Measurements from ENCODE around the gene COA1. TPM values are rescaled to one million over a fixed set of nuclear protein-coding genes. Genes with fewer than 3 reads are reported as not detected.

COA1 gene
- total and polyA plus RNA-seq, 9 of the 15 experiments (the other 6 are each of a cell fraction or from before 2014, with no cell fraction given), result 98.9 to 463 (median 181) TPM

DNA sequence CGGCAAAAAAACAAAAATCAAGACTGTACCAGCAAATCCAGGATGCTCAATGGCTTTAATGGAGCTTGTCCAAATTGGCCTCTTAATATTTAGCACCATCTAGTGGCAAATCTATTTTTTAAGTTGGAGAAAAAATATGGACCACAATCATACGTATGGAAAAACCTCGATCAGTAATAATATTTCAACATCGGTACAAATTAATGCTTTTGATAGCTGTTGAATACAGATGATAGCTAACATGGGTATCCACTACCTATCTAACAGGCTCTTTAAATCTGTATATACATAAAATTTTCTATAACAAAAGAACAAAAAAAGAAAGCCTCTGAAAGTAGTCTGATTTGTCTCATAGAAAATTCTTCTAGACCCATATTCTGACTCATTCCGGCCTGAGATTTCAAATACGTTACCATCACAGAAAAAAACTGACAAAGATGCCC, 29.2 kb downstream of the COA1 start:
- Histone ChIP-seq H4K20me1 (replicated peaks; ENCODE audit: control insufficient read depth, insufficient read depth, low read length) (peaks cover 3% of the 10 kb centered on the region; the same call in 1 of the 2 replicates), H3K4me1 (replicated peaks in 1 of 2; ENCODE audit: control insufficient read depth in 2 of 2, insufficient read depth in 2 of 2, low read length in 2 of 2) (no peaks in the 10 kb centered on the region), H3K4me2 (ENCODE audit: insufficient read depth, low read length) (no peak overlapping the region), H3K79me2 (ENCODE audit: control insufficient read depth, insufficient read depth, low read length) (peaks cover 80% of the 10 kb centered on the region), H3K4me3 (no peak overlapping the region), H2AFZ (ENCODE audit: low read depth, low read length) (no peak overlapping the region), H3K9me1 (ENCODE audit: control insufficient read depth, insufficient read depth, low read length) (no peaks in the 10 kb centered on the region), H3K9ac (ENCODE audit: insufficient read depth in 1 of 2, low read depth in 2 of 2, low read length in 2 of 2) (no peak overlapping the region), H3K27me3 (ENCODE audit: control insufficient read depth in 2 of 2, insufficient read depth in 2 of 2, low read length in 2 of 2) (no peaks in the 10 kb centered on the region), H3K27ac (ENCODE audit: extremely low read depth, low read depth, low read length) (no peak overlapping the region), H3K36me3 (ENCODE audit: control insufficient read depth, insufficient read depth, low read length) (peaks cover 3% of the 10 kb centered on the region; the same call in 1 of the 3 replicates), H3K9me3 (replicated peaks; ENCODE audit: control insufficient read depth, insufficient read depth, low read depth, low read length) (no peaks in the 10 kb centered on the region)
- peak; percentile 61 for FAIRE-seq
- in situ Hi-C loops (cut with MboI), result no loop called here
- 21% methylated on average over 6 of the region's 6 CpGs for WGBS (ENCODE audit: insufficient coverage, low coverage, missing lambda C conversion rate)
- CTCF ChIA-PET (ENCODE audit: low intra/inter-chr PET ratio), result interaction anchor here (0.6 to 3.3 kb wide), 6 partner anchors 29 to 244 kb away, joined by 3 to 22 read pairs (median 4); partner anchors contain the start of genes BLVRA and STK17A
- no TSS peak for BruUV-seq (replicated peaks)
- POLR2A ChIA-PET, result interaction anchor here (0.5 to 1.5 kb wide), 6 partner anchors 11 to 558 kb away, joined by 3 to 7 read pairs (median 3); partner anchors contain the start of gene STK17A
- peak in 2 of 4 experiments; percentile 28 to 37 for DNase-seq (ENCODE audit: extremely low read depth in 1 of 4, low spot score in 3 of 4)
- ATAC-seq, result peak; percentile 79
- intact Hi-C loops (cut with micrococcal nuclease), result loop anchor here (1.0 to 5.0 kb wide), 4 partner anchors 38 to 244 kb away; no protein-coding TSS in a partner anchor
- TF ChIP-seq CBX5 (IDR thresholded peaks at IDR 0.05; ENCODE audit: borderline replicate concordance, low read depth) (no peak), SRF (CRISPR knock-in tag; IDR thresholded peaks at IDR 0.05) (peak in 1 of 2 experiments; percentile 20; a peak in 1 of 4 replicates), ARID3A (IDR thresholded peaks at IDR 0.05; ENCODE audit: borderline replicate concordance, low read depth, low read length) (0 out of 2 replicates have a peak, but pooled peaks have one; percentile 18), FOXJ2 (tag; IDR thresholded peaks at IDR 0.05) (peak; percentile 6; the same call in 1 of the 2 replicates)
- TF ChIP-seq, protein P1, sequence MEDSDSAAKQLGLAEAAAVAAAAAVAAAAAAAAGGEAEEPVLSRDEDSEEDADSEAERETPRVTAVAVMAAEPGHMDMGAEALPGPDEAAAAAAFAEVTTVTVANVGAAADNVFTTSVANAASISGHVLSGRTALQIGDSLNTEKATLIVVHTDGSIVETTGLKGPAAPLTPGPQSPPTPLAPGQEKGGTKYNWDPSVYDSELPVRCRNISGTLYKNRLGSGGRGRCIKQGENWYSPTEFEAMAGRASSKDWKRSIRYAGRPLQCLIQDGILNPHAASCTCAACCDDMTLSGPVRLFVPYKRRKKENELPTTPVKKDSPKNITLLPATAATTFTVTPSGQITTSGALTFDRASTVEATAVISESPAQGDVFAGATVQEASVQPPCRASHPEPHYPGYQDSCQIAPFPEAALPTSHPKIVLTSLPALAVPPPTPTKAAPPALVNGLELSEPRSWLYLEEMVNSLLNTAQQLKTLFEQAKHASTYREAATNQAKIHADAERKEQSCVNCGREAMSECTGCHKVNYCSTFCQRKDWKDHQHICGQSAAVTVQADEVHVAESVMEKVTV (CRISPR knock-in tag; IDR thresholded peaks at IDR 0.05), result peak; percentile 77
- TF ChIP-seq, protein P2, sequence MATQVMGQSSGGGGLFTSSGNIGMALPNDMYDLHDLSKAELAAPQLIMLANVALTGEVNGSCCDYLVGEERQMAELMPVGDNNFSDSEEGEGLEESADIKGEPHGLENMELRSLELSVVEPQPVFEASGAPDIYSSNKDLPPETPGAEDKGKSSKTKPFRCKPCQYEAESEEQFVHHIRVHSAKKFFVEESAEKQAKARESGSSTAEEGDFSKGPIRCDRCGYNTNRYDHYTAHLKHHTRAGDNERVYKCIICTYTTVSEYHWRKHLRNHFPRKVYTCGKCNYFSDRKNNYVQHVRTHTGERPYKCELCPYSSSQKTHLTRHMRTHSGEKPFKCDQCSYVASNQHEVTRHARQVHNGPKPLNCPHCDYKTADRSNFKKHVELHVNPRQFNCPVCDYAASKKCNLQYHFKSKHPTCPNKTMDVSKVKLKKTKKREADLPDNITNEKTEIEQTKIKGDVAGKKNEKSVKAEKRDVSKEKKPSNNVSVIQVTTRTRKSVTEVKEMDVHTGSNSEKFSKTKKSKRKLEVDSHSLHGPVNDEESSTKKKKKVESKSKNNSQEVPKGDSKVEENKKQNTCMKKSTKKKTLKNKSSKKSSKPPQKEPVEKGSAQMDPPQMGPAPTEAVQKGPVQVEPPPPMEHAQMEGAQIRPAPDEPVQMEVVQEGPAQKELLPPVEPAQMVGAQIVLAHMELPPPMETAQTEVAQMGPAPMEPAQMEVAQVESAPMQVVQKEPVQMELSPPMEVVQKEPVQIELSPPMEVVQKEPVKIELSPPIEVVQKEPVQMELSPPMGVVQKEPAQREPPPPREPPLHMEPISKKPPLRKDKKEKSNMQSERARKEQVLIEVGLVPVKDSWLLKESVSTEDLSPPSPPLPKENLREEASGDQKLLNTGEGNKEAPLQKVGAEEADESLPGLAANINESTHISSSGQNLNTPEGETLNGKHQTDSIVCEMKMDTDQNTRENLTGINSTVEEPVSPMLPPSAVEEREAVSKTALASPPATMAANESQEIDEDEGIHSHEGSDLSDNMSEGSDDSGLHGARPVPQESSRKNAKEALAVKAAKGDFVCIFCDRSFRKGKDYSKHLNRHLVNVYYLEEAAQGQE (IDR thresholded peaks at IDR 0.05; ENCODE audit: borderline replicate concordance), result peak; percentile 69
- TF ChIP-seq, protein P2 (CRISPR knock-in tag; IDR thresholded peaks at IDR 0.05; ENCODE audit: low read depth), result no peak
